WTC11 (cell line): ENCODE measurements around the gene PMEPA1. TPM values are rescaled to one million over a fixed set of nuclear protein-coding genes. Genes with fewer than 3 reads are reported as not detected.

Source experiments
- ATAC-seq: fragments of 200-7000 bp; cut with Tn5 transposase; 2 replicates; pipeline ENCODE4 v1.10.0; 2021; ENCODE audit warnings: mild to moderate bottlenecking, moderate library complexity
- CTCF ChIA-PET: fragments of 300-600 bp; sonication (Branson Sonifier 250); formaldehyde crosslinking; loops from one replicate; lab custom pipeline; 2021; ENCODE audit warnings: antibody characterized with exemption; lab: Charles Lee
- POLR2A ChIA-PET: fragments of 350-600 bp; sonication (Branson Sonifier 250); formaldehyde crosslinking; loops from one replicate; lab custom pipeline; 2021; ENCODE audit warnings: antibody characterized with exemption; lab: Charles Lee
- DNase-seq: peaks from one replicate; pipeline ENCODE4 v3.0.0; 2021; ENCODE audit warnings: low spot score
- H3K27ac Mint-ChIP-seq: 2 replicates; pipeline ENCODE4 v1.8.0; 2021; ENCODE audit warnings: mixed read lengths
- H3K27me3 Mint-ChIP-seq: 2 replicates; pipeline ENCODE4 v1.8.0; 2021; ENCODE audit warnings: low read depth, mild to moderate bottlenecking, moderate library complexity, mixed read lengths
- H3K36me3 Mint-ChIP-seq: 2 replicates; pipeline ENCODE4 v1.8.0; 2021; ENCODE audit warnings: mixed read lengths
- H3K4me1 Mint-ChIP-seq: 2 replicates; pipeline ENCODE4 v1.8.0; 2022; ENCODE audit warnings: mixed read lengths
- H3K4me3 Mint-ChIP-seq: 2 replicates; pipeline ENCODE4 v1.8.0; 2021; ENCODE audit warnings: mild to moderate bottlenecking, moderate library complexity, mixed read lengths
- H3K9me3 Mint-ChIP-seq: 2 replicates; pipeline ENCODE4 v1.8.0; 2021; ENCODE audit warnings: mixed read lengths
- ATF1 ChIP-seq: sonication (generic); formaldehyde crosslinking; IDR thresholded peaks from 2 replicates; pipeline ENCODE4 v1.8.1; 2023; ENCODE audit warnings: mild to moderate bottlenecking, moderate library complexity, missing genetic modification reagents
- CTCF ChIP-seq: fragments of 200-600 bp; IDR thresholded peaks from 2 replicates; pipeline ENCODE4 v1.8.0; 2022; ENCODE audit warnings: antibody characterized with exemption
- E2F1 ChIP-seq: sonication (generic); formaldehyde crosslinking; IDR thresholded peaks from 2 replicates; pipeline ENCODE4 v1.8.0; 2022; ENCODE audit warnings: mild to moderate bottlenecking, missing genetic modification reagents
- GRHL2 ChIP-seq: fragments of 250-450 bp; sonication (Bioruptor Pico); IDR thresholded peaks from 2 replicates; pipeline ENCODE4 v1.8.0; 2022; ENCODE audit warnings: mild to moderate bottlenecking, moderate library complexity; ENCODE audit not compliant: insufficient replicate concordance, severe bottlenecking
- PREB ChIP-seq: sonication (generic); formaldehyde crosslinking; IDR thresholded peaks from 2 replicates; pipeline ENCODE4 v1.8.1; 2022; ENCODE audit warnings: mild to moderate bottlenecking, missing genetic modification reagents, moderate library complexity, borderline replicate concordance
- STAT6 ChIP-seq: sonication (generic); formaldehyde crosslinking; conservative IDR thresholded peaks from 2 replicates; pipeline ENCODE4 v1.8.1; 2023; ENCODE audit warnings: mild to moderate bottlenecking, low read depth, missing genetic modification reagents, moderate library complexity
- ZNF281 ChIP-seq: sonication (generic); formaldehyde crosslinking; IDR thresholded peaks from 2 replicates; pipeline ENCODE4 v1.8.0; 2023; ENCODE audit warnings: mild to moderate bottlenecking, missing genetic modification reagents
- ZNF396 ChIP-seq: fragments of 250-450 bp; sonication (Bioruptor Pico); IDR thresholded peaks from 2 replicates; pipeline ENCODE4 v1.8.0; 2021; ENCODE audit warnings: mild to moderate bottlenecking, moderate library complexity, borderline replicate concordance
- ZNF671 ChIP-seq: fragments of 250-450 bp; sonication (Bioruptor Pico); IDR thresholded peaks from 2 replicates; pipeline ENCODE4 v1.8.0; 2021; ENCODE audit warnings: mild to moderate bottlenecking
- total RNA-seq: library from RNA; stranded (reverse); gene quantifications from 3 replicates; pipeline ENCODE4 v1.2.3, GENCODE V29; 2021

Gene PMEPA1
- total RNA-seq, 1 experiment from 2014 or later: 40.6 TPM

GRCh38 chr20:57612436-57612835 is 97.4 kb downstream of the PMEPA1 start:
- Mint-ChIP-seq H3K4me1 (peaks cover 7% of the 10 kb centered on the region; the same call in 1 of the 2 replicates), H3K27me3 (no peaks in the 10 kb centered on the region), H3K27ac (no peak overlapping the region), H3K4me3 (no peak overlapping the region), H3K9me3 (no peaks in the 10 kb centered on the region), H3K36me3 (no peaks in the 10 kb centered on the region)
- ATAC-seq (no peak), DNase-seq (no peak)
- ChIA-PET POLR2A (interaction anchor here (1.3 kb wide), 1 partner anchor 16 kb away, joined by 3 read pairs; no protein-coding TSS in a partner anchor), CTCF (interaction anchor here (1.2 to 5.8 kb wide), 3 partner anchors 9 to 568 kb away, joined by 3 to 37 read pairs (median 3); partner anchors contain the start of gene ZBP1)
- TF ChIP-seq ATF1 (CRISPR knock-in tag) (no peak), ZNF671 (CRISPR knock-in tag) (no peak), PREB (CRISPR knock-in tag) (no peak), E2F1 (CRISPR knock-in tag) (no peak), STAT6 (CRISPR knock-in tag) (no peak), CTCF (no peak), ZNF396 (CRISPR knock-in tag) (no peak), GRHL2 (CRISPR knock-in tag) (no peak)

- H3K27ac Mint-ChIP-seq: no peak overlapping the region
- ChIA-PET POLR2A (interaction anchor here (1.3 kb wide), 1 partner anchor 15 kb away, joined by 3 read pairs; no protein-coding TSS in a partner anchor), CTCF (interaction anchor here (1.2 to 5.8 kb wide), 3 partner anchors 10 to 568 kb away, joined by 3 to 37 read pairs (median 3); partner anchors contain the start of gene ZBP1)
- H3K27me3 Mint-ChIP-seq: no peaks in the 10 kb centered on the region
- H3K4me1 Mint-ChIP-seq: peaks cover 7% of the 10 kb centered on the region; the same call in 1 of the 2 replicates
- H3K9me3 Mint-ChIP-seq: no peaks in the 10 kb centered on the region
- no peak for ATAC-seq
- no peaks in the 10 kb centered on the region for H3K36me3 Mint-ChIP-seq
- no peak overlapping the region for H3K4me3 Mint-ChIP-seq
- no peak for TF ChIP-seq ZNF281 (CRISPR knock-in tag)
- DNase-seq: no peak
These were observed 98.1 kb downstream of the PMEPA1 start for GRCh38 chr20:57611586-57612311.
